ENCODE measurements around the gene PCDH9.

GRCh38 chr13:66266348-66266747 is 963.8 kb downstream of the PCDH9 start:
- TF ChIP-seq POLR2A (IDR thresholded peaks at IDR 0.05) (no peak), CTCF (IDR thresholded peaks at IDR 0.05) (no peak)
